Ovary (tissue), 3 donors: ENCODE results near the gene CHD6.

Experiments used
- CTCF ChIP-seq, 3 donors: fragments of 450-650 bp in 2 of 3; fragments of 200-600 bp in 1 of 3; IDR thresholded peaks; one replicate each; pipeline versions ENCODE4 v1.5.1 to v1.8.0; 2016 to 2022; ENCODE audit warnings: antibody characterized with exemption in 3 of 3, mild to moderate bottlenecking in 1 of 3
- EP300 ChIP-seq: sonication (generic); formaldehyde crosslinking; IDR thresholded peaks from one replicate; pipeline ENCODE4 v1.6.1; 2017; ENCODE audit warnings: antibody characterized with exemption
- POLR2A ChIP-seq: fragments of 450-650 bp; IDR thresholded peaks from one replicate; pipeline ENCODE4 v1.6.1; 2017; ENCODE audit warnings: antibody characterized with exemption, mild to moderate bottlenecking, moderate library complexity
- donor health status: DM: no; HTN: no; CAD: no.

DNA sequence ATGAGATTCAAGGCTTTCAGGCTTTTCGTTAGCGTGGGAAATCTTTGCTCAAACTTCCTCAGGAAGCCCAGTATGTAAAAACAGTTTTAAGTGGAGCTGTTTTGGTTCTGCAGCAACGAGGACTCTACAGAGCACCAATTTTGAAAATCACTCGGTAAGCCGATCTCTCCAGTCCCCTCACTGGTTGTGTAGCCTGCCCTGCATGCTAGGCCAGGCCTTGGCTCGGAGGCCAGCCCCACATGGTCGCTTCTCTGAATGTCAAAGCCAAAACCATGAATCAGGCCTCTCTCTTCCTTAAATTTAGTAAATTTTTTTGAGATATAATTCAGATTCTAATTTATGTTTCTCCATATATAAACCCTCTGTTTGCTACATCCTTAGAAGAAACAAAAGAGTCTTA, 108.0 kb downstream of the CHD6 start:
- no peak for TF ChIP-seq CTCF (IDR thresholded peaks at IDR 0.05)
- no peak for TF ChIP-seq POLR2A
- TF ChIP-seq EP300, result no peak
